ENCODE results near the gene FANCD2. TPM values are rescaled to one million over a fixed set of nuclear protein-coding genes. Genes with fewer than 3 reads are reported as not detected.
A peak's percentile ranks its signal among the peaks of the same experiment; 100 is the strongest.

Gene FANCD2
- total RNA-seq, 1 experiment from 2014 or later, result 69.2 TPM

DNA sequence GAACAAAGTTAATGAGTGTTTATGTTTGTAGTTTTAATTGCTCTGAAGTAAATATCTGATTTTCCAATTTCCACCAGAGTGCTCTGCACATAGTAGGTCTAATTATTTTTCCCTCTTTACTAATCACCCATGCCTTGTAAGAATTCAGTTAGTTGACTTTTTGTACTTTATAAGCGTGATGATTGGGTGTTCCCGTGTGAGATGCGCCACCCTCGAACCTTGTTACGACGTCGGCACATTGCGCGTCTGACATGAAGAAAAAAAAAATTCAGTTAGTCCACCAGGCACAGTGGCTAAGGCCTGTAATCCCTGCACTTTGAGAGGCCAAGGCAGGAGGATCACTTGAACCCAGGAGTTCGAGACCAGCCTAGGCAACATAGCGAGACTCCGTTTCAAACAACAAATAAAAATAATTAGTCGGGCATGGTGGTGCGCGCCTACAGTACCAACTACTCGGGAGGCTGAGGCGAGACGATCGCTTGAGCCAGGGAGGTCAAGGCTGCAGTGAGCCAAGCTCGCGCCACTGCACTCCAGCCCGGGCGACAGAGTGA, 114.8 kb downstream of the FANCD2 start:
- CTCF ChIA-PET, result no interaction called here
- BruUV-seq (replicated peaks), result no TSS peak
- H3K4me1 ChIP-seq (ENCODE audit: insufficient read depth, low read length, poor library complexity, severe bottlenecking), result peaks cover 8% of the 10 kb centered on the region
- TF ChIP-seq EZH2 (IDR thresholded peaks at IDR 0.05; ENCODE audit: borderline replicate concordance, low read depth, low read length, poor library complexity, severe bottlenecking), result no peak
- TF ChIP-seq, protein P1, sequence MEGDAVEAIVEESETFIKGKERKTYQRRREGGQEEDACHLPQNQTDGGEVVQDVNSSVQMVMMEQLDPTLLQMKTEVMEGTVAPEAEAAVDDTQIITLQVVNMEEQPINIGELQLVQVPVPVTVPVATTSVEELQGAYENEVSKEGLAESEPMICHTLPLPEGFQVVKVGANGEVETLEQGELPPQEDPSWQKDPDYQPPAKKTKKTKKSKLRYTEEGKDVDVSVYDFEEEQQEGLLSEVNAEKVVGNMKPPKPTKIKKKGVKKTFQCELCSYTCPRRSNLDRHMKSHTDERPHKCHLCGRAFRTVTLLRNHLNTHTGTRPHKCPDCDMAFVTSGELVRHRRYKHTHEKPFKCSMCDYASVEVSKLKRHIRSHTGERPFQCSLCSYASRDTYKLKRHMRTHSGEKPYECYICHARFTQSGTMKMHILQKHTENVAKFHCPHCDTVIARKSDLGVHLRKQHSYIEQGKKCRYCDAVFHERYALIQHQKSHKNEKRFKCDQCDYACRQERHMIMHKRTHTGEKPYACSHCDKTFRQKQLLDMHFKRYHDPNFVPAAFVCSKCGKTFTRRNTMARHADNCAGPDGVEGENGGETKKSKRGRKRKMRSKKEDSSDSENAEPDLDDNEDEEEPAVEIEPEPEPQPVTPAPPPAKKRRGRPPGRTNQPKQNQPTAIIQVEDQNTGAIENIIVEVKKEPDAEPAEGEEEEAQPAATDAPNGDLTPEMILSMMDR (conservative IDR thresholded peaks at IDR 0.05; ENCODE audit: low read depth, low read length), result no peak
- POLR2A ChIA-PET (ENCODE audit: low non-redundant PET), result no interaction called here
- no peak for DNase-seq (ENCODE audit: low spot score)
- peaks cover 10% of the 10 kb centered on the region for H3K36me3 ChIP-seq (ENCODE audit: insufficient read depth, low read length, poor library complexity, severe bottlenecking)
- intact Hi-C loops (cut with micrococcal nuclease; ENCODE audit: unreplicated experiment), result no loop called here
- peak overlapping the region; percentile 76 for H3K27ac ChIP-seq (ENCODE audit: low read depth, low read length, poor library complexity, severe bottlenecking)
- H3K27me3 ChIP-seq (replicated peaks; ENCODE audit: insufficient read depth, low read depth, low read length, poor library complexity), result no peaks in the 10 kb centered on the region
- no peaks in the 10 kb centered on the region for H3K9me3 ChIP-seq (ENCODE audit: low read depth, low read length, poor library complexity, severe bottlenecking)
- peak overlapping the region; percentile 78 for H3K4me3 ChIP-seq (ENCODE audit: low read depth, low read length, poor library complexity, severe bottlenecking)

DNA sequence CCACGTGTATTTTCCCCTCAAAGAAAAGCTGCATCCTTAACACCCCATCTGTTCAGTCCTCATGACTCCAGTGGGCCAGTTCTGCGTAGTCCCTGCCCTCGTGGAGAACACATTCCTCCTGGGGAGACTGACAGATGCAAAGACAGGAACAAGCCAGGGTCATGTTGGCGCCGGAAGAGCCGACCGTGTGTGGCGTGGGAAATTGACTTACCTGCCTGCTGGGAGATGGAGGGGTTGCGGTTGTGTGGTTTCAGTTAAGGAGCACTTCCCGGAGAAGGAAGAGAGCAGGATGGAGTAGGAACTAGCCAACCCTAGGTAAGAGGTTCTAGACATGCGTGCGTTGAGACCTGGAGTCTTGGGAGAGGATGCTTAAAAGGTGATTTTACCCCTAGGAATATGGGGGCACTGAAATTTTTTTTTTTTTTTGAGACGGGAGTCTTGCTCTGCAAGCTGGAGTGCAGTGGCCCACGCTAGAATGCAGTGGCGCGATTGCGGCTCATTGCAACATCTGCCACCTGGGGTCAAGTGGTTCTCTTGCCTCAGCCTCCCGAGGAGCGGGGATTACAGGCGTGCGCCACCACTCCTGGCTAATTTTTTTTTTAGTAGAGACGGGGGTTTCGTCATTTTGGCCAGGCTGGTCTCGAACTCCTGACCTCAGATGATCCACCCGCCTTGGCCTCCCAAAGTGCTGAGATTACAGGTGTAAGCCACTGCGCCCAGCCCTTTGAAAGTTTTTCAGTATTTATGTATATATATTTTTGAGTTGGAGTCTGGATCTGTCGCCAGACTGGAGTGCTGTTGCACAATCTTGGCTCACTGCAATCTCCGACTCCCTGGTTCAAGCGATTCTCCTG, 116.7 kb downstream of the FANCD2 start:
- no peak for DNase-seq (ENCODE audit: low spot score)
- no TSS peak for BruUV-seq (replicated peaks)
- H3K4me1 ChIP-seq (ENCODE audit: insufficient read depth, low read length, poor library complexity, severe bottlenecking), result peaks cover 8% of the 10 kb centered on the region
- no peaks in the 10 kb centered on the region for H3K27me3 ChIP-seq (replicated peaks; ENCODE audit: insufficient read depth, low read depth, low read length, poor library complexity)
- ChIA-PET CTCF (interaction anchor here (1.0 kb wide), 1 partner anchor 17 kb away, joined by 8 read pairs; no protein-coding TSS in a partner anchor), POLR2A (ENCODE audit: low non-redundant PET) (no interaction called here)
- intact Hi-C loops (cut with micrococcal nuclease; ENCODE audit: unreplicated experiment), result no loop called here
- peak overlapping the region; percentile 78 for H3K4me3 ChIP-seq (ENCODE audit: low read depth, low read length, poor library complexity, severe bottlenecking)
- H3K9me3 ChIP-seq (ENCODE audit: low read depth, low read length, poor library complexity, severe bottlenecking), result no peaks in the 10 kb centered on the region
- no peak overlapping the region for H3K27ac ChIP-seq (ENCODE audit: low read depth, low read length, poor library complexity, severe bottlenecking)
- H3K36me3 ChIP-seq (ENCODE audit: insufficient read depth, low read length, poor library complexity, severe bottlenecking), result peaks cover 16% of the 10 kb centered on the region
- no peak for TF ChIP-seq EZH2 (IDR thresholded peaks at IDR 0.05; ENCODE audit: borderline replicate concordance, low read depth, low read length, poor library complexity, severe bottlenecking)
- TF ChIP-seq, protein P1 (conservative IDR thresholded peaks at IDR 0.05; ENCODE audit: low read depth, low read length), result no peak

DNA sequence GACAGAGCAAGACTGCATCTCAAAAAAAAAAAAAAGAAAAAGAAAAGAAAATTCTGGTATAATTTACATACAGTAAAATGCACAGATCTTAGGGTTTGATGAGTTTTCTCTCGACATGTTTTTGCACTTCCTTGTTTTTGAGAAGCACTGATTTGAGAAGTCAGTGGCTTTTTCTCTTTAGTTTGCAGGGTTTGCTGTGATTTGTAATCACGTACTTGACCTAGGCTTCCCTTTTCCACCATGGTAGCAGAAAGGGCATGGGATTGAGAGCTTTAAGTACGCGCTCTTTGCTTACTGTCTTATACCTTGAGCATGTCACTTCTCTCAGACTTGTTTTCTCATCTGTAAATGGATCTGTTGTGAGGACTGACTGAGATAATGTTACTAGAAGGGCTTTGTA, 119.4 kb downstream of the FANCD2 start:
- intact Hi-C loops (cut with micrococcal nuclease; ENCODE audit: unreplicated experiment), result no loop called here
- Histone ChIP-seq H3K4me1 (ENCODE audit: insufficient read depth, low read length, poor library complexity, severe bottlenecking) (peaks cover 8% of the 10 kb centered on the region), H3K36me3 (ENCODE audit: insufficient read depth, low read length, poor library complexity, severe bottlenecking) (peaks cover 31% of the 10 kb centered on the region), H3K4me3 (ENCODE audit: low read depth, low read length, poor library complexity, severe bottlenecking) (no peak overlapping the region), H3K27me3 (replicated peaks; ENCODE audit: insufficient read depth, low read depth, low read length, poor library complexity) (no peaks in the 10 kb centered on the region), H3K27ac (ENCODE audit: low read depth, low read length, poor library complexity, severe bottlenecking) (no peak overlapping the region), H3K9me3 (ENCODE audit: low read depth, low read length, poor library complexity, severe bottlenecking) (no peaks in the 10 kb centered on the region)
- no TSS peak for BruUV-seq (replicated peaks)
- DNase-seq (ENCODE audit: low spot score), result no peak
- ChIA-PET POLR2A (ENCODE audit: low non-redundant PET) (no interaction called here), CTCF (no interaction called here)
- no peak for TF ChIP-seq EZH2 (IDR thresholded peaks at IDR 0.05; ENCODE audit: borderline replicate concordance, low read depth, low read length, poor library complexity, severe bottlenecking)
